ENCODE measurements around the gene HLCS.

- TF ChIP-seq USF2 (IDR thresholded peaks at IDR 0.05; ENCODE audit: low read depth, low read length) (no peak), CTCF (conservative IDR thresholded peaks at IDR 0.05; ENCODE audit: low read depth, low read length) (no peak), RFX5 (IDR thresholded peaks at IDR 0.05; ENCODE audit: low read depth, low read length) (no peak), MAZ (IDR thresholded peaks at IDR 0.05; ENCODE audit: borderline replicate concordance, low read depth, low read length) (no peak)
Measured at GRCh38 chr21:36813052-36813451, 153.4 kb downstream of the HLCS start.

Measured in IMR-90 (cell line).